Uterus (tissue), 4 donors: Measurements from ENCODE around the gene RIPOR2. TPM values are rescaled to one million over a fixed set of nuclear protein-coding genes. Genes with fewer than 3 reads are reported as not detected.

Experiments
- DNase-seq, 2 donors: peaks; one replicate each; pipeline ENCODE4 v3.0.0-alpha.2; 2019 to 2020
- H3K27ac ChIP-seq, 2 donors: fragments of 200-600 bp; sonication (generic); 1 replicate in 1 of 2; 2 replicates in 1 of 2; pipeline ENCODE4 v1.5.1; 2016 to 2018
- H3K27me3 ChIP-seq, 2 donors: fragments of 200-600 bp; sonication (generic); one replicate each; pipeline ENCODE4 v1.5.1; 2018 to 2019; ENCODE audit warnings: control low read depth in 1 of 2
- H3K36me3 ChIP-seq, 2 donors: fragments of 200-600 bp; sonication (generic); one replicate each; pipeline ENCODE4 v1.5.1; 2019; ENCODE audit warnings: control low read depth in 1 of 2
- H3K4me1 ChIP-seq, 2 donors: fragments of 200-600 bp; sonication (generic); one replicate each; pipeline ENCODE4 v1.5.1; 2018 to 2019; ENCODE audit warnings: control low read depth in 1 of 2
- H3K4me3 ChIP-seq, 2 donors: fragments of 200-600 bp; sonication (generic); 1 replicate in 1 of 2; 2 replicates in 1 of 2; pipeline ENCODE4 v1.5.1; 2018 to 2019; ENCODE audit warnings: mild to moderate bottlenecking in 1 of 2
- H3K9me3 ChIP-seq, 2 donors: fragments of 200-600 bp; sonication (generic); one replicate each; pipeline ENCODE4 v1.5.1; 2019; ENCODE audit warnings: control low read depth in 1 of 2
- CTCF ChIP-seq, 4 experiments: fragments of 200-600 bp in 2 of 4; fragments of 450-650 bp in 2 of 4; sonication (generic) in 2 of 4; IDR thresholded peaks; one replicate each; pipeline ENCODE4 v1.5.1; 2016 to 2019; ENCODE audit warnings: antibody characterized with exemption in 4 of 4, mild to moderate bottlenecking in 2 of 4, moderate library complexity in 1 of 4
- POLR2A ChIP-seq, 2 donors: fragments of 450-650 bp; IDR thresholded peaks; one replicate each; pipeline ENCODE4 v1.6.1; 2016; ENCODE audit warnings: antibody characterized with exemption in 2 of 2, mild to moderate bottlenecking in 1 of 2, moderate library complexity in 1 of 2
- intact Hi-C: fragments of 100-400 bp; cut with DNase I; formaldehyde crosslinking; loops from one replicate; pipeline ENCODE4 v1.15.1; 2023; ENCODE audit warnings: low total_unique reads
- total RNA-seq, 4 donors: library from RNA; depleted of rRNA in 3 of 4; stranded (reverse); fragments of >200 nt in 3 of 4; gene quantifications; one replicate each; pipeline versions ENCODE4 v1.1.0 to v1.2.4, GENCODE V29; 2014 to 2023
- donor health status: DM: yes; HTN: yes; CAD: no.

RIPOR2 gene
- total RNA-seq, 4 donors from 2014 or later, result 29.0 to 106 (median 80.4) TPM

DNA sequence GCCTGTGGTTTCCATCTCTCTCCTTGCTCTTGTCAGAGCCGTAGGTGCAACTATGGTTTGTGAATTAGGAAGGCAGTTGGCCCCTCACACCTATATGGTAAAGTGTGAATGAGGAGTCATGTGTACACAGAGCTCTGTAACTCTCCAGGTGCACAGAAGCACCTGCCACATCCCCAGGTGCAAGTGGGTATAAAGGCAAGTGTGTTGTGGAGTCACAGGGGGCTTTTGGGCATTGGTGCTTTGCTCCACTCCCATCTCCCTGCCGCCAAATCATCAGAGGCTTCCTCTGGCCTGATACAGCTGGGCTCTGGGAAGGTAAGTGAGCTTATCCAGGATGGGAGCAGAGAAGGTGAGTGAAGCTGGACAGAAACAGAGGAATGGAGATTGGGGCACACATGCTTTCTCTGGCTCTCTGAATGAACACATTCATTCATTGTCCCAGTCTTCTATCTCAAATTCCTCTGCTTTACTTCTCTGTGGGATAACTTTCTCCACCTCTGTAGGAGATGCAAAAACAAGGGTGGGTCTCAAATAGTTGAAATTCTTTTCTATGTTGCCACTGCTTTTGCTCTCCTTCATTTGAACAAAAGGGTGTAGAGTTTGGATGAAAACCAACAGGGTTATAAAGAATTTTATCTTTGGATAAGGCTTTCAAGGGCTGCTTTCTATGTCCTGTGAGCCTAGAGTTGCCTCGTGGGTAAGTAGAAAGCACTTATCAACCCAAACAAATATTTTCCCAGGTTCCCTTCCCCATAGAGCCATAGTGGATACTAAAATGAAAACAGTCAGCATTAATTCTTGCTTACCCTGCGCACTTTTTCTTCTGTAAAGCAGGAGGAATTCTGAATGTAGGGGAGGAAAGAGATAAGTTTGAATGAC is 45.0 kb upstream of the RIPOR2 start:
- H3K27me3 ChIP-seq, result no peaks in the 10 kb centered on the region
- peak overlapping the region; percentile 56 to 61 for H3K27ac ChIP-seq
- no peaks in the 10 kb centered on the region for H3K36me3 ChIP-seq
- no peak for TF ChIP-seq CTCF (IDR thresholded peaks at IDR 0.05)
- TF ChIP-seq POLR2A (IDR thresholded peaks at IDR 0.05), result no peak
- H3K9me3 ChIP-seq, result no peaks in the 10 kb centered on the region
- DNase-seq, result no peak
- H3K4me3 ChIP-seq, result no peak overlapping the region
- peaks cover 8 to 12% of the 10 kb centered on the region in 2 donors for H3K4me1 ChIP-seq
- intact Hi-C loops, result no loop called here

DNA sequence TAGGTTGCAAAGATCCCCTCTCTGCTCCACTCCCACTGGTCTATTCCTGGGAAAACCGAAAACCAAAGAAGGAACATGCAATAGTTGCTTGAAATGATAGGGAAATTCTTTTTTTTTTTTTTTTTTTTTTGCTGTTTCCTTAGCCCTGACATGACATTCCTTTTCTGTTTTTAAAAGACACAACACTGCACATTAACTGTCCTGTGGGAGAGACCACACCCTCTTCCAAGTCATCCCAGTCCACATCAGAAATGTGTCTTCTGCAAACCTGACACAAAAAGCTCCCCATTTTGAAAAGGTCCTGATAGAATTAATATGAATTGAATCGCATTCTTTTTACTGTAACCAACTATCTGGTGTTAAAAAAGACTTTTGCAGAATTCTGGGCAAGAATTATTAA is 43.4 kb upstream of the RIPOR2 start:
- H3K27ac ChIP-seq, result no peak overlapping the region

DNA sequence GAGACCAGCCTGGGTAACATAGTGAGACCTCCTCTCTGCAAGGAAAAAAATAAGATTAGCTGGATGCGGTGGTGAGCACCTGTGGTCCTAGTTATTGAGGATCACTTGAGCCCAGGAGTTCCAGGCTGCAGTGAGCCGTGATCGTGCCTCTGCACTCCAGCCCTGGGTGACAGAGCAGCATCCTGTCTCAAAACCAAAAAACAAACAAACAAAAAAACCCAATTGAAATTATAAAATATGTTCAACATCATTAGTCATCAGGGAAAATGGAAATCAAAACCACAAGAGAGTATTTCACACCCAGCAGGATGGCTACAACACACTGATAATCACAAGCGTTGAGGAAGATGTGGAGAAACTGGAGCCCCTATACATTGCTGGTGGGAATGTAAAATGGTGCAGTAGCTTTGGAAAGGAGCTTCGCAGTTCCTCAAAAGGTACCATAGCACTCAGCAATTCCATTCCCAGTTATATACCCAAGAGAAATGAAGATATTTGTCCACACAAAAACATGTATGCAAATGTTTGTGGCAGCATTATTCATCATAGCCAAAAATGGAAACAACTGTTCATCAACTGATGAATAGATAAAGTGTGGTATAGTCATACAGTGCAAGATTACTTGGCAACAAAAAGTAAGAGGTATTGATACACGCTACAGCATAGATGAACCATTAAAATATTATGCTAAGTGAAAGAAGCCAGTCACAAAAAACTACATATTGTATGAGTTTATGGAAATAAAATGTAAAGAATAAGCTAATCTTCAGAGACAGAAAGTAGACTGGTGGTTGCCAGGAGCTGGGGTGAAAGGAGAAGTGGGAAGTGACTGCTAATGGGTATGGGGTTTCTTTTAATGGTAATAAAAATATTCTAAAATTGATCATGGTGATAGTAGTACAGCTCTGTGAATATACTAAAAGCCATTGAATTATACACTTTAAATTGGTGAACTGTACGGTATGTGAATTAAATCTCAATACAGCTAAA is 38.7 kb upstream of the RIPOR2 start:
- TF ChIP-seq CTCF (IDR thresholded peaks at IDR 0.05), result no peak
- TF ChIP-seq POLR2A (IDR thresholded peaks at IDR 0.05), result no peak
- H3K9me3 ChIP-seq, result no peaks in the 10 kb centered on the region

More for the DNA sequence above, 43.4 kb upstream of the RIPOR2 start:
- DNase-seq, result no peak
- intact Hi-C loops, result no loop called here
- H3K9me3 ChIP-seq, result no peaks in the 10 kb centered on the region
- H3K4me3 ChIP-seq, result no peak overlapping the region
- H3K36me3 ChIP-seq, result no peaks in the 10 kb centered on the region
- H3K27me3 ChIP-seq, result no peaks in the 10 kb centered on the region
- peaks cover 8 to 12% of the 10 kb centered on the region in 2 donors for H3K4me1 ChIP-seq
- TF ChIP-seq POLR2A (IDR thresholded peaks at IDR 0.05), result no peak
- no peak for TF ChIP-seq CTCF (IDR thresholded peaks at IDR 0.05)

DNA sequence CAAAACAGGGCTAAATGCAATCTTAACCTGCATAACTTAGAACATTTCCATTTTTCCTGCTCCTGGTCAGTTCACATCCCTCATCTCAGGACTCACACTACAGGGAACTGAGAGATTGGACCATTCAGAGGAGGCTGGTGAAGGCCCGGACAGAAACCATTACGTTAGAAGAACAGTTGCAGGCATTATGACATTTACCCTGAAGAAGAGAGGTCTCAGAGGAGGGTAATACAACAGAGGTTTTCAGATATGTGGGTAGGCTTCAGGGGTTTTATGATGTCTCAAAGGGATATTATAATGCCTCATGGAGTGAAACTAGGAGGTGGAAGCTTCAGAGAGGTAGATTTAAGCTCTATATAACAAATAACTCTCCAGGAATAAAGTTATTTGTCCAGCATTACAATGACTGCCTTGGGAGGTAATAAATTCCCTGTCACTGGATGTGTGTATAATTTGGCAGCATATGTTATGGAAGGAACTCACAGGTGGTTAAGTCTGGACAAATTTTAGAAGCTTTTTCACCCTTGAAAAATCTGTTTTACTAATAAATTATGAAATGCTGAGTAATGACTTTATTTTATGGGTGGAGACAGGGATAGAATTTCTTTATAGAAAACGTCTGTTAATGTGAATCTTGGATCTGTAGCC is 36.7 kb upstream of the RIPOR2 start:
- Histone ChIP-seq H3K4me1 (no peaks in the 10 kb centered on the region), H3K27ac (peak overlapping the region; percentile 12 to 64), H3K36me3 (no peaks in the 10 kb centered on the region), H3K4me3 (no peak overlapping the region), H3K9me3 (no peaks in the 10 kb centered on the region), H3K27me3 (no peaks in the 10 kb centered on the region)
- no peak for DNase-seq
- intact Hi-C loops, result no loop called here
- TF ChIP-seq CTCF (IDR thresholded peaks at IDR 0.05), result no peak
- TF ChIP-seq POLR2A (IDR thresholded peaks at IDR 0.05), result no peak

More for the DNA sequence above, 38.7 kb upstream of the RIPOR2 start:
- H3K27me3 ChIP-seq, result no peaks in the 10 kb centered on the region
- H3K36me3 ChIP-seq, result no peaks in the 10 kb centered on the region
- no peak for DNase-seq
- H3K27ac ChIP-seq, result no peak overlapping the region
- H3K4me1 ChIP-seq, result no peaks in the 10 kb centered on the region
- no peak overlapping the region for H3K4me3 ChIP-seq
- intact Hi-C loops, result no loop called here
